GM21381 (cell line): ENCODE results near the gene RXRA.

Source experiments
- ATAC-seq: cut with Tn5 transposase; IDR thresholded peaks from one replicate; pipeline ENCODE4 v1.9.1; 2021; ENCODE audit warnings: mild to moderate bottlenecking, moderate library complexity; ENCODE audit not compliant: unreplicated experiment

Gene RXRA

GRCh38 chr9:134427153-134427782 is 101.0 kb downstream of the RXRA start:
- no peak for ATAC-seq

- no peak for ATAC-seq
These were observed 102.3 kb downstream of the RXRA start for GRCh38 chr9:134428559-134428958.

GRCh38 chr9:134429007-134429406 is 102.8 kb downstream of the RXRA start:
- ATAC-seq: no peak

- ATAC-seq: no peak
These were observed 103.2 kb downstream of the RXRA start for GRCh38 chr9:134429481-134429880.

DNA sequence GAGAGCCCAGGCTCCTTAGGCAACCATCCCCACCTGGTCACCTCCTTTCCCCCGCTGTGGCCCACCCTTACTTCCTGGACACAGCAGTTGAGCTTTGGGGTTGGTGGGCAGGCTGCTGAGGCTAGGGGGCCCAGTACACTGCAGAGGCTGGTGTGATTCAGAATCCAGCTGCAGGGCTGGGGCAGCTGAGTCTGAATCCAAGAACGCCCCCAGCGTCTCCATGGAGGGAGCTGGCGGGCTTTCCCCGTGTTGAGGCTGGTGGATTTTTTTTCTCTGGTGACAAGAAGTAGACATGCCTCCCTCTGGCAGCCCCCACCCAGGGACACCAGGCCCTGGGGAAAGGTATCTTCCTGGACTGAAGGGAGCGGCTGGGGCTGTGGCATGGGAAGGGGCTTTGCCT is 104.8 kb downstream of the RXRA start:
- ATAC-seq: no peak

DNA sequence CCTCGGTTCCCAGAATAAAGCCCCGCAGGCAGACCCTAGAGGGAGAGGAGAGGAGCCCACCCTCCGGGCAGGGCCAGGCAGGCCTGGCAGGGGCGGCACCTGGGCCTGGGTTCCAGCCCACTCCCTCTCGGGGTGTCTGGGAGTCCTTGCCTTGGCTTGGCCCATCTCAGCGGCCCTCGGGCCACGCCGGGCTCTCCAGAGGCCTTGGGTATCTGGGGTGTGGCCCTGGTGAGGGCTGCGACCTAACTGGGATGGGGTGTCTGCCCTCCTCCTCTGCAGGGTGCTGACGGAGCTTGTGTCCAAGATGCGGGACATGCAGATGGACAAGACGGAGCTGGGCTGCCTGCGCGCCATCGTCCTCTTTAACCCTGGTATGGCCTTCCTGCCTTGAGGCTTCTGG is 105.4 kb downstream of the RXRA start:
- no peak for ATAC-seq

DNA sequence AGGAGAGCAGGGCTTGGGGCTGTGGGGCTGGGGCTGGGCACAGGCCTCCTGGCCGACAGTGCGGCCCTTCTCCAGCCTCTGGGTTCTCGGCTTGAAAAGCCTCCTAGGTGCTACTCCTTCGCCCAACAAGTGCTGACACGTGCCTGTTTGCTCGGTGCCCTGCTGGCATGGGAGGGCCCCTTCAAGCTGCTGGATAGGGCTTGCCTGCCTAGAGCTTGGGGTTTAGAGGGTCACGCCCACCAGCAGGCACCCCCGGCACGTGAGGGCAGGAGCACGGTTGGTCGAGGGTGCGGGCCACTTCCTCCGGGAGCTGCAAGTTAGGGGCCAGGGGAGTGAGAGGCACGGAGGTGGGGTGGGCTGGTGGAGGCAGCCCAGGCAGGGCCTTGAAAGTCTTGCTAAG is 106.2 kb downstream of the RXRA start:
- no peak for ATAC-seq

DNA sequence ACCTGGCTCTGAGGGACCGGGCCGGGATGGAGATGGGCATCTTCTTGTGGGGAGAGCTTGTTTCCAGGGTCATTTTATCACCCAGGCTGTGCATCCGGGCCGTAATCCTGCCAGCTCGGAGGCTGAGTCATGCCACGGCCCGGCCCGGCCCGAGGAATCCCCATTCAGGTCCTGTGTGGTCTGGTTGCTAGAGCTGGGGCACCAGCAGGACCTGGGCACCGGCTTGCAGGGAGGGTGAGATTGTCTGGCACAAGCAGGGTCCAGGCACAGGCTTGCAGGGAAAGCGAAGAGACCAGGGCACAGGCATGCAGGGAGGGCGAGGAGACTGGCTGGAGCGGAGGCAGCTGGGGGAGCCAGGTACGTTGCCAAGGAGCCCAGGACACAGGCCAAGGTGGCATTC is 106.8 kb downstream of the RXRA start:
- no peak for ATAC-seq

GRCh38 chr9:134433909-134434882 is 107.9 kb downstream of the RXRA start:
- no peak for ATAC-seq

DNA sequence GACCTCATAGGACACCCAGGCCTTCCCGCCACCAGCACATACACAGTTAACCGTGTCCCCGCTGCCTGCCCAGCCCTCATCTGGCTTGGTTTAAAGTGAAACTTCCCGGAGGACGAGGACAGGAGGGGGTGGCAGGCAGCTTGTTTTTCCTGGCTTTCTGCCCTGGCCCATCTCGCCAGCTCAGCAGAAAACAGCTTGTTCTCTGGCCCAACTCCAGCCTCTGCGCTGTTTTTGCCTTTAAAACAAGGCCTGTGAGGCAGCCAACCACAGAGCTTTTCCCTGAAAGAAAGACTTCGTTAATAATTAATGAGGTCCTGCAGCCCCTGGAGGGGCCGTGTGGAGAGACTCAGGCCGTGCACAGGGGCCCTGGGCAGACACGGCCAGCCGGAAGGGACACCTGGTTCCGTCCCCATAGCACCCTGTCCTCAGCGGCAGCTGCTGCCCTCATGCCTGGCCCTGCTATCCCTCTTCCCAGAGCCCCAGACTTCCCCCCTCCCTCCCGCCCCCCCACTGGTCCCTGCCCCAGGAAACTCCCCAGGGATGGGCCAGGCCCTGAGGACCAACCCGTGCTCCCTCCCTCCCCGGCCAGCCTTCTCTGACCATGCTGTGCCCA is 108.7 kb downstream of the RXRA start:
- ATAC-seq: no peak

GRCh38 chr9:134435550-134436378 is 109.5 kb downstream of the RXRA start:
- ATAC-seq: no peak

DNA sequence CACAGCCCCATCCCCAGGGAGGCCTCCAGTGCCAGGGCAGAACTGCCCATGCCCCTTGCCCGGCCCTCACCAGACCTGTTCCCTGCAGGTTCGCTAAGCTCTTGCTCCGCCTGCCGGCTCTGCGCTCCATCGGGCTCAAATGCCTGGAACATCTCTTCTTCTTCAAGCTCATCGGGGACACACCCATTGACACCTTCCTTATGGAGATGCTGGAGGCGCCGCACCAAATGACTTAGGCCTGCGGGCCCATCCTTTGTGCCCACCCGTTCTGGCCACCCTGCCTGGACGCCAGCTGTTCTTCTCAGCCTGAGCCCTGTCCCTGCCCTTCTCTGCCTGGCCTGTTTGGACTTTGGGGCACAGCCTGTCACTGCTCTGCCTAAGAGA is 110.1 kb downstream of the RXRA start:
- no peak for ATAC-seq

DNA sequence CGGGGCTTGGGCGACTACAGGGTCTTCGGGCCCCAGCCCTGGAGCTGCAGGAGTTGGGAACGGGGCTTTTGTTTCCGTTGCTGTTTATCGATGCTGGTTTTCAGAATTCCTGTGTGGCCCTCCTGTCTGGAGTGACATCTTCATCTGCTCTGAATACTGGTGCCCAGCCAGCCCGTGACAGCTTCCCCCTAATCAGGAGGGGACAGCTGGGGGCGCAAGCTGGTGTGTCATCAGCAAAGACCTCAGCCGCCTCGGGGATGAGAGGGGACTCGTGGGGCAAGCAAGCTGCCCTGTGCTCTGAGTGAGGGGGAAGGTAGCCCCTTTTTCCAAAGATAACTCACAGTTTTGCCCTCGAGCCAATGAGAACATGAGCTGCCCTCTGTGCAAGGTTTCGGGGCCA is 110.7 kb downstream of the RXRA start:
- ATAC-seq: no peak

DNA sequence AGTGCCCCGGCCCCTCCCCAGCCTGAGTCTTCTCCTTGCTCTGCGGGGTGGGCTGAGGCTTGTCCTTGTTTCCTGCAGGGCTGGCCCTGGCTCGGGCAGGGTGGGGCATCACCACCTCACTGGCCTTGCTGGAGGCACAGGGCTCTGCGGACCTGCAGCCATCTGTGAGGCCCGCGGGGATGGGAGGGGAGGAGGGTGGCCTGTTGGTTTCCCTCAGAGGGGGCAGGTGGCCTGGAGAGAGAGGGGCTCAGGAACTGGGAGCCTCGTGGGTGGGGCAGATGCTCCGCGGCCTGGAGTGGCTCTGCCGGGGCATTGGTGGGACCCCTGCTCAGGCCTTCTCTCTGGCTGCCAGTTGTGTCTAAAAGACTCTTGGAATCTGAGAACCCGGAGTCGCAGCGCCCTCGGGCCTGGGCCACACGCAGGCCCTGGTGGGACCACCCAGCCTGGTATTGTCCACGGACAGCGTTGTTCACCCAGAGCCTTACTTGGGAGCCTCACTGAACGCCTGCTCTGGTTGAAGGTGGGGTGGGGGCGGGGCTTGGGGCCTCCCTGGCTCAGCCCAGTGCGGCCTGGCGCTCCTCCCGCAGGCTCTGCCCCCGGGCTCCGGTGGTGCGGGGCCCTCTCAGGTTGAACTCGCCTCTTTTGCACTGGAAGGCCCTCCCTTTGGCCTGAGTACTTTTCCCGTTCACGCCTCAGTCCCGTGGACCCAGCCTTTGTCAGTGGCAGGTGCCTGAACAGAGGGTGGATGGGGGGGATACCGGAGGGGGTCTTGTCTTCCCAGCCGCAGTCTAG is 111.3 kb downstream of the RXRA start:
- no peak for ATAC-seq

GRCh38 chr9:134438195-134438788 is 112.0 kb downstream of the RXRA start:
- no peak for ATAC-seq

DNA sequence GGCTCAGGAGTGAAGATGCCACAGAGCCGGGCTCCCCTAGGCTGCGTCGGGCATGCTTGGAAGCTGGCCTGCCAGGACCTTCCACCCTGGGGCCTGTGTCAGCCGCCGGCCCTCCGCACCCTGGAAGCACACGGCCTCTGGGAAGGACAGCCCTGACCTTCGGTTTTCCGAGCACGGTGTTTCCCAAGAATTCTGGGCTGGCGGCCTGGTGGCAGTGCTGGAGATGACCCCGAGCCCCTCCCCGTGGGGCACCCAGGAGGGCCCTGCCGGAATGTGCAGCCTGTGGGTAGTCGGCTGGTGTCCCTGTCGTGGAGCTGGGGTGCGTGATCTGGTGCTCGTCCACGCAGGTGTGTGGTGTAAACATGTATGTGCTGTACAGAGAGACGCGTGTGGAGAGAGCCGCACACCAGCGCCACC is 113.1 kb downstream of the RXRA start:
- ATAC-seq: no peak

GRCh38 chr9:134440636-134441226 is 114.5 kb downstream of the RXRA start:
- no peak for ATAC-seq

DNA sequence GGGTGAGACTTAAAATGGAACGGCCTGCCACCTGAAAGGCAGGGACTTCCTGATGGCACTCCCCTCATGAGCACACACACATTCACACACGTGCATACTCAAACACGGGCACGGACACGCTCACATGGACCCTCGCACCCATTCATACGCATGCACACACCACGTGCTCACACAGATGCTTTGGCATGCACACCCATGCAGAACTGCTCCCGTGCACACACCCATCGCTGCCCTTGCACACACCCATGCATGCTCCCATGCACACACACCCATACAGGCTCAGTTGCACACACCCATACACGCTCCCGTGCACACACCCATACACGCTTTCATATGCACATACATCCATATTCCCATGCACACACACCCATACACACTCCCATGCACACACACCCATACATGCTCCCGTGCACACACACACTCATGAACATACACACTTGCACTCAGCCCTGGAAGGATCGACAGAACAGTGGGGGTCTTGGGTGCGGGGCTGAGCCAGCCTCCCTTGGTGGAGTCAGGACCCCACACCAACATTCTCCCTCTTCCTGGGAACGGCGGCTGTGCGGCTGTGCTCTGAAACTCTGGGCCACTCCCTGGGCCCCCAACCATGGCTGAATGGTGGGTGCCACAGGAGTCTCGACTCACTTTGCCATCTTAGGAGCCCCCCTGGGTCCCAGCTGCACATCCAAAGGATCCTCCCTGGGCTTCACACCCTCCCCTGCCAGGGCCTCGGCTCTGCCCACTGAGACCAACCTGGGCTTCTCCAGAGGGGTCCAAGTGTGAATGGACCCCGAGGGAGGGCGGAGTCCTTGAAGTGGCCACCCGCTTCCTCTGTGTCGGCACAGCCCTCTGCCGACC is 115.2 kb downstream of the RXRA start:
- no peak for ATAC-seq

DNA sequence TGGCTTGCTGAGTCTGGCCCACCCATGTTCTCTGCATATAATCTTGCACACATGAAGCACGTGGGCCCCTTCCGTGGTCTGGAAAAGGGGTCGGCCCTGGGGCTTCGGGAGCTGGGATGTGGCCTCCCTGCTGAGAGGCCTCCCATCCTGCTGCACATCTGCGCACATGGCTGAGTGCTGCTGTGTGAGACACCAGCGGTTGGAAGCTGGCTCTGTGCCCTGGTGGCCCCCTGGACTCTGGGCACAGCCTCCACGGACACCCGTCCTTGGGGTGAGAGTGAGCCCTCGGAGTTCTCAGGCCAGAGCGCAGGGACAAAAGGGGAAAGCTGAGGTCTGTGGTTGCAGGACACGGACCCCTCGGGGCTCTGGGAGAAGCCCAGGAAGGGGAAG is 115.8 kb downstream of the RXRA start:
- no peak for ATAC-seq
